ENCODE data around the gene VPREB3. TPM values are rescaled to one million over a fixed set of nuclear protein-coding genes. Genes with fewer than 3 reads are reported as not detected.

The VPREB3 gene
- total RNA-seq, 1 donor from 2014 or later = not detected

- H3K27ac ChIP-seq = no peak overlapping the region
- H3K27me3 ChIP-seq (ENCODE audit: low read depth) = no peaks in the 10 kb centered on the region
- no peak for DNase-seq
- peaks cover 51% of the 10 kb centered on the region for H3K36me3 ChIP-seq
- peaks cover 18% of the 10 kb centered on the region for H3K4me1 ChIP-seq
- H3K4me3 ChIP-seq = no peak overlapping the region
- ATAC-seq = no peak
- intact Hi-C loops (cut with DNase I) = no loop called here
- H3K9me3 ChIP-seq = no peaks in the 10 kb centered on the region
- TF ChIP-seq, protein P1, sequence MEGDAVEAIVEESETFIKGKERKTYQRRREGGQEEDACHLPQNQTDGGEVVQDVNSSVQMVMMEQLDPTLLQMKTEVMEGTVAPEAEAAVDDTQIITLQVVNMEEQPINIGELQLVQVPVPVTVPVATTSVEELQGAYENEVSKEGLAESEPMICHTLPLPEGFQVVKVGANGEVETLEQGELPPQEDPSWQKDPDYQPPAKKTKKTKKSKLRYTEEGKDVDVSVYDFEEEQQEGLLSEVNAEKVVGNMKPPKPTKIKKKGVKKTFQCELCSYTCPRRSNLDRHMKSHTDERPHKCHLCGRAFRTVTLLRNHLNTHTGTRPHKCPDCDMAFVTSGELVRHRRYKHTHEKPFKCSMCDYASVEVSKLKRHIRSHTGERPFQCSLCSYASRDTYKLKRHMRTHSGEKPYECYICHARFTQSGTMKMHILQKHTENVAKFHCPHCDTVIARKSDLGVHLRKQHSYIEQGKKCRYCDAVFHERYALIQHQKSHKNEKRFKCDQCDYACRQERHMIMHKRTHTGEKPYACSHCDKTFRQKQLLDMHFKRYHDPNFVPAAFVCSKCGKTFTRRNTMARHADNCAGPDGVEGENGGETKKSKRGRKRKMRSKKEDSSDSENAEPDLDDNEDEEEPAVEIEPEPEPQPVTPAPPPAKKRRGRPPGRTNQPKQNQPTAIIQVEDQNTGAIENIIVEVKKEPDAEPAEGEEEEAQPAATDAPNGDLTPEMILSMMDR (IDR thresholded peaks at IDR 0.05) = no peak
Measured at GRCh38 chr22:23714596-23715578, 39.3 kb downstream of the VPREB3 start.

- intact Hi-C loops (cut with DNase I) = no loop called here
- ATAC-seq (no peak), DNase-seq (no peak)
Measured at GRCh38 chr22:23713696-23714595, 40.3 kb downstream of the VPREB3 start.

DNA sequence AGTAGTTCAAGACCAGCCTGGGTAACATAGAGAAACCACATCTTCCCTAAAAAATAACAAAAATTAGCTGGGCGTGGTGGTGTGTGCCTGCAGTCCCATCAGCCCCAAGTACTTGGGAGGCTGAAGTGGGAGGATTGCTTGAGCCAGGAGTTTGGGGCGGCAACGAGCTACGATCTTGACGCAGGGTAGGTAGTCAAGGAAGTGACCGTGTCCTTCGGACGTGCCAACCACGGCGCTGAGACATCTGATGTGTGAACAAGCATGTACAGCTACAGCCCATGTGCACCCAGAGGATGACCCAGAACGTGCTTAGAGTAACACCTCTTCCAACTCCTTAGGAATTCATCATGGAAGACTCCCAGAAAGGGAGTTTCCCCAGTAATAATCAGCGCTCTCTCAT lies 42.0 kb downstream of the VPREB3 start:
- DNase-seq = no peak
- Histone ChIP-seq H3K27ac (no peak overlapping the region), H3K36me3 (peaks cover 77% of the 10 kb centered on the region), H3K4me3 (no peak overlapping the region), H3K27me3 (ENCODE audit: low read depth) (no peaks in the 10 kb centered on the region), H3K9me3 (no peaks in the 10 kb centered on the region), H3K4me1 (peaks cover 14% of the 10 kb centered on the region)
- intact Hi-C loops (cut with DNase I) = no loop called here
- no peak for ATAC-seq
- TF ChIP-seq, protein P1 (IDR thresholded peaks at IDR 0.05) = no peak

More at GRCh38 chr22:23713696-23714595, 40.3 kb downstream of the VPREB3 start:
- Histone ChIP-seq H3K36me3 (peaks cover 60% of the 10 kb centered on the region), H3K9me3 (no peaks in the 10 kb centered on the region), H3K27ac (no peak overlapping the region), H3K4me1 (peaks cover 18% of the 10 kb centered on the region), H3K27me3 (ENCODE audit: low read depth) (no peaks in the 10 kb centered on the region), H3K4me3 (no peak overlapping the region)
- TF ChIP-seq, protein P1 (IDR thresholded peaks at IDR 0.05) = no peak

GRCh38 chr22:23709107-23709506 lies 45.1 kb downstream of the VPREB3 start:
- H3K4me1 ChIP-seq = no peaks in the 10 kb centered on the region
- peaks cover 100% of the 10 kb centered on the region for H3K36me3 ChIP-seq
- no peaks in the 10 kb centered on the region for H3K9me3 ChIP-seq
- intact Hi-C loops (cut with DNase I) = no loop called here
- DNase-seq (no peak), ATAC-seq (no peak)
- TF ChIP-seq, protein P1 (IDR thresholded peaks at IDR 0.05) = no peak
- H3K4me3 ChIP-seq = no peak overlapping the region
- H3K27me3 ChIP-seq (ENCODE audit: low read depth) = no peaks in the 10 kb centered on the region
- H3K27ac ChIP-seq = no peak overlapping the region

DNA sequence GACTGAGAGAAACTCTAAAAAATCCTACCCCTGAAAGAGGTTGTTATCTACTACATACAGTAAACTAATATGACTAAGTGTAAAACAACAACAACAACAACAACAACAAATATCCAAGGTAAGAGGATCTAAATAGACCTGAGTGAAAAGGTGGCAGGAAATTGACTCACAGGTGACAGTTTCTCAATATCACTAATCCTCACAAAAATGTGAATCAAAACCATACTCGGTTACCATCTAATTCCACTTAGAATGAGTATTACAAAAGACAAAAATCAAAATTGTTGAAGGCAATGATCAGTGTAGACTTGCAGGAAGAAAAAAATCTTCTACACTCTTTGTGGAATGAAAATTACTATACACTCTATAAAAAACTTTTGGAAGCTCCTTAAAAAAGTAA lies 46.0 kb downstream of the VPREB3 start:
- intact Hi-C loops (cut with DNase I) = no loop called here
- no peaks in the 10 kb centered on the region for H3K9me3 ChIP-seq
- H3K27me3 ChIP-seq (ENCODE audit: low read depth) = no peaks in the 10 kb centered on the region
- TF ChIP-seq, protein P1 (IDR thresholded peaks at IDR 0.05) = no peak
- no peaks in the 10 kb centered on the region for H3K4me1 ChIP-seq
- H3K4me3 ChIP-seq = no peak overlapping the region
- ATAC-seq (no peak), DNase-seq (no peak)
- peaks cover 97% of the 10 kb centered on the region for H3K36me3 ChIP-seq
- no peak overlapping the region for H3K27ac ChIP-seq

Data from lower lobe of right lung (tissue), 2 donors.